ENCODE results near the gene AUTS2. TPM values are rescaled to one million over a fixed set of nuclear protein-coding genes. Genes with fewer than 3 reads are reported as not detected.

AUTS2 gene
- polyA plus RNA-seq, 10 donors, result 54.7 to 101 (median 77.6) TPM

GRCh38 chr7:70056363-70056762 is 458.1 kb downstream of the AUTS2 start:
- no peak for DNase-seq

- no peak for DNase-seq
Measured at GRCh38 chr7:70060298-70061068, 462.2 kb downstream of the AUTS2 start.

- no peak for DNase-seq
Measured at GRCh38 chr7:70063371-70063770, 465.1 kb downstream of the AUTS2 start.

- DNase-seq, result peak; percentile 46 to 83 (median 78)
Measured at GRCh38 chr7:70063927-70064326, 465.7 kb downstream of the AUTS2 start.

- no peak for DNase-seq
Measured at GRCh38 chr7:70066844-70067243, 468.6 kb downstream of the AUTS2 start.

- DNase-seq, result no peak
Measured at GRCh38 chr7:70068531-70068930, 470.3 kb downstream of the AUTS2 start.

GRCh38 chr7:70069977-70070376 is 471.7 kb downstream of the AUTS2 start:
- DNase-seq, result no peak

- peak in 1 of 3 donors; percentile 22 for DNase-seq
Measured at GRCh38 chr7:70071766-70072165, 473.5 kb downstream of the AUTS2 start.

- DNase-seq, result peak; percentile 56 to 71 (median 57)
Measured at GRCh38 chr7:70072220-70072619, 473.9 kb downstream of the AUTS2 start.

- no peak for DNase-seq
Measured at GRCh38 chr7:70076325-70076724, 478.1 kb downstream of the AUTS2 start.

GRCh38 chr7:70082099-70082611 is 483.9 kb downstream of the AUTS2 start:
- DNase-seq, result peak; percentile 87 to 94 (median 88)

GRCh38 chr7:70091362-70091761 is 493.1 kb downstream of the AUTS2 start:
- DNase-seq, result peak in 1 of 3 donors; percentile 30

GRCh38 chr7:70092314-70093204 is 494.3 kb downstream of the AUTS2 start:
- DNase-seq, result peak; percentile 89 to 93 (median 92)

- DNase-seq, result peak in 1 of 3 donors; percentile 58
Measured at GRCh38 chr7:70093205-70093904, 495.1 kb downstream of the AUTS2 start.

GRCh38 chr7:70094831-70095230 is 496.6 kb downstream of the AUTS2 start:
- no peak for DNase-seq

GRCh38 chr7:70097645-70098044 is 499.4 kb downstream of the AUTS2 start:
- DNase-seq, result no peak

- DNase-seq, result peak in 1 of 3 donors; percentile 24
Measured at GRCh38 chr7:70098133-70098561, 499.9 kb downstream of the AUTS2 start.

- DNase-seq, result peak in 1 of 3 donors; percentile 22
Measured at GRCh38 chr7:70098905-70099672, 500.8 kb downstream of the AUTS2 start.

GRCh38 chr7:70104243-70104642 is 506.0 kb downstream of the AUTS2 start:
- peak in 2 of 3 donors; percentile 36 to 51 for DNase-seq

- DNase-seq, result no peak
Measured at GRCh38 chr7:70113078-70113477, 514.8 kb downstream of the AUTS2 start.

- DNase-seq, result no peak
Measured at GRCh38 chr7:70113536-70113935, 515.3 kb downstream of the AUTS2 start.
